ENCODE results near the gene HDAC5. TPM values are rescaled to one million over a fixed set of nuclear protein-coding genes. Genes with fewer than 3 reads are reported as not detected.

The HDAC5 gene
- total and polyA plus RNA-seq, 2 donors (not counting 1 experiment from before 2014, with no cell fraction given) = 31.3 to 125 TPM

GRCh38 chr17:44084131-44084538 lies 39.3 kb downstream of the HDAC5 start:
- TF ChIP-seq EZH2 (IDR thresholded peaks at IDR 0.05; ENCODE audit: low read length, missing control alignments) (no peak), CTCF (conservative IDR thresholded peaks at IDR 0.05 in 1 of 2, IDR thresholded peaks at IDR 0.05 in 1 of 2; ENCODE audit: low read depth in 1 of 2, low read length in 2 of 2) (peak in 1 of 2 donors; percentile 16)
- no peak overlapping the region for H3K27ac ChIP-seq (ENCODE audit: insufficient read depth, low read length)
- no peaks in the 10 kb centered on the region for H4K20me1 ChIP-seq (ENCODE audit: control insufficient read depth, extremely low read depth, insufficient read depth, low read length)
- H2AFZ ChIP-seq (ENCODE audit: low read length) = no peak overlapping the region
- no peak for DNase-seq (ENCODE audit: low read depth in 2 of 2)
- peaks cover 16% of the 10 kb centered on the region for H3K4me1 ChIP-seq (ENCODE audit: control insufficient read depth, extremely low read depth, insufficient read depth, low read length)
- H3K9ac ChIP-seq (ENCODE audit: insufficient read depth, low read length) = no peak overlapping the region
- no peaks in the 10 kb centered on the region for H3K9me3 ChIP-seq (ENCODE audit: control insufficient read depth, insufficient read depth, low read depth, low read length)
- H3K36me3 ChIP-seq (ENCODE audit: control insufficient read depth, insufficient read depth, low read length) = peaks cover 25% of the 10 kb centered on the region
- no peak overlapping the region for H3K4me3 ChIP-seq (replicated peaks in 1 of 4; ENCODE audit: control extremely low read depth in 1 of 4, insufficient read depth in 1 of 4, low read depth in 3 of 4, low read length in 4 of 4)
- H3K27me3 ChIP-seq (ENCODE audit: control insufficient read depth, insufficient read depth, low read length) = no peaks in the 10 kb centered on the region
- H3K79me2 ChIP-seq (ENCODE audit: control insufficient read depth, insufficient read depth, low read length) = no peaks in the 10 kb centered on the region
- H3K4me2 ChIP-seq (ENCODE audit: extremely low read depth, insufficient read depth, low read length) = no peak overlapping the region

- no peak overlapping the region for H2AFZ ChIP-seq (ENCODE audit: low read length)
- no peaks in the 10 kb centered on the region for H3K79me2 ChIP-seq (ENCODE audit: control insufficient read depth, insufficient read depth, low read length)
- H3K27me3 ChIP-seq (ENCODE audit: control insufficient read depth, insufficient read depth, low read length) = no peaks in the 10 kb centered on the region
- H3K36me3 ChIP-seq (ENCODE audit: control insufficient read depth, insufficient read depth, low read length) = peaks cover 27% of the 10 kb centered on the region
- DNase-seq (ENCODE audit: low read depth in 2 of 2) = no peak
- TF ChIP-seq CTCF (conservative IDR thresholded peaks at IDR 0.05 in 1 of 2, IDR thresholded peaks at IDR 0.05 in 1 of 2; ENCODE audit: low read depth in 1 of 2, low read length in 2 of 2) = no peak
- TF ChIP-seq EZH2 (IDR thresholded peaks at IDR 0.05; ENCODE audit: low read length, missing control alignments) = no peak
- H4K20me1 ChIP-seq (ENCODE audit: control insufficient read depth, extremely low read depth, insufficient read depth, low read length) = no peaks in the 10 kb centered on the region
- no peak overlapping the region for H3K4me2 ChIP-seq (ENCODE audit: extremely low read depth, insufficient read depth, low read length)
- H3K9ac ChIP-seq (ENCODE audit: insufficient read depth, low read length) = no peak overlapping the region
- peaks cover 16% of the 10 kb centered on the region for H3K4me1 ChIP-seq (ENCODE audit: control insufficient read depth, extremely low read depth, insufficient read depth, low read length)
- H3K4me3 ChIP-seq (replicated peaks in 1 of 4; ENCODE audit: control extremely low read depth in 1 of 4, insufficient read depth in 1 of 4, low read depth in 3 of 4, low read length in 4 of 4) = no peak overlapping the region
- no peak overlapping the region for H3K27ac ChIP-seq (ENCODE audit: insufficient read depth, low read length)
- H3K9me3 ChIP-seq (ENCODE audit: control insufficient read depth, insufficient read depth, low read depth, low read length) = no peaks in the 10 kb centered on the region
Measured at GRCh38 chr17:44083250-44083849, 40.1 kb downstream of the HDAC5 start.

- H3K4me2 ChIP-seq (ENCODE audit: extremely low read depth, insufficient read depth, low read length) = no peak overlapping the region
- H3K4me3 ChIP-seq (replicated peaks in 1 of 4; ENCODE audit: control extremely low read depth in 1 of 4, insufficient read depth in 1 of 4, low read depth in 3 of 4, low read length in 4 of 4) = no peak overlapping the region
- peak overlapping the region; percentile 18 for H3K27ac ChIP-seq (ENCODE audit: insufficient read depth, low read length)
- no peaks in the 10 kb centered on the region for H3K27me3 ChIP-seq (ENCODE audit: control insufficient read depth, insufficient read depth, low read length)
- H3K4me1 ChIP-seq (ENCODE audit: control insufficient read depth, extremely low read depth, insufficient read depth, low read length) = peaks cover 15% of the 10 kb centered on the region
- no peak overlapping the region for H2AFZ ChIP-seq (ENCODE audit: low read length)
- H3K9ac ChIP-seq (ENCODE audit: insufficient read depth, low read length) = no peak overlapping the region
- no peaks in the 10 kb centered on the region for H3K79me2 ChIP-seq (ENCODE audit: control insufficient read depth, insufficient read depth, low read length)
- no peaks in the 10 kb centered on the region for H3K9me3 ChIP-seq (ENCODE audit: control insufficient read depth, insufficient read depth, low read depth, low read length)
- no peaks in the 10 kb centered on the region for H4K20me1 ChIP-seq (ENCODE audit: control insufficient read depth, extremely low read depth, insufficient read depth, low read length)
- no peak for DNase-seq (ENCODE audit: low read depth in 2 of 2)
- H3K36me3 ChIP-seq (ENCODE audit: control insufficient read depth, insufficient read depth, low read length) = peaks cover 31% of the 10 kb centered on the region
- TF ChIP-seq CTCF (conservative IDR thresholded peaks at IDR 0.05 in 1 of 2, IDR thresholded peaks at IDR 0.05 in 1 of 2; ENCODE audit: low read depth in 1 of 2, low read length in 2 of 2) = no peak
- TF ChIP-seq EZH2 (IDR thresholded peaks at IDR 0.05; ENCODE audit: low read length, missing control alignments) = no peak
Measured at GRCh38 chr17:44082256-44082927, 41.0 kb downstream of the HDAC5 start.
